B cell (primary cell): ENCODE measurements around the gene TLL2. TPM values are rescaled to one million over a fixed set of nuclear protein-coding genes. Genes with fewer than 3 reads are reported as not detected.

ENCODE experiments used
- ATAC-seq: fragments of 200-7000 bp; cut with Tn5 transposase; one replicate; pipeline ENCODE4 v1.10.0; 2021; ENCODE audit warnings: low read depth, mild to moderate bottlenecking, moderate number of reproducible peaks, moderate library complexity
- CTCF ChIA-PET: fragments of 350-600 bp; sonication (Branson Sonifier 250); formaldehyde crosslinking; loops from one replicate; lab custom pipeline; 2021; ENCODE audit warnings: antibody characterized with exemption, inconsistent platforms; lab: Charles Lee
- POLR2A ChIA-PET: fragments of 350-600 bp; sonication (Branson Sonifier 250); formaldehyde crosslinking; loops from one replicate; lab custom pipeline; 2021; ENCODE audit warnings: antibody characterized with exemption; lab: Charles Lee
- DNase-seq: peaks from one replicate; pipeline ENCODE4 v3.0.0; 2013
- H2AFZ ChIP-seq: 2 replicates; pipeline ENCODE4 v1.6.1; 2012; ENCODE audit warnings: mild to moderate bottlenecking, low read depth, low read length; ENCODE audit not compliant: insufficient read depth, poor library complexity, severe bottlenecking
- H3K27ac ChIP-seq, 2 donors: 1 replicate in 1 of 2; 2 replicates in 1 of 2; pipeline ENCODE4 v1.5.1; 2012 to 2013; ENCODE audit warnings: low read length in 2 of 2, mild to moderate bottlenecking in 2 of 2, moderate library complexity in 1 of 2
- H3K27me3 ChIP-seq, 4 experiments: fragments of 200-600 bp in 1 of 4; sonication (generic) in 1 of 4; replicated peaks in 1 of 4; 1 replicate in 2 of 4; 2 replicates in 2 of 4; pipeline versions ENCODE4 v1.6.1 to v1.7.0; 2013 to 2016; ENCODE audit warnings: low read length in 3 of 4, mild to moderate bottlenecking in 2 of 4, mixed read lengths in 1 of 4, moderate library complexity in 1 of 4; ENCODE audit not compliant: insufficient read depth in 4 of 4, control insufficient read depth in 3 of 4; ENCODE audit errors: control extremely low read depth in 1 of 4
- H3K36me3 ChIP-seq, 2 experiments: replicated peaks in 1 of 2; 1 replicate in 1 of 2; 2 replicates in 1 of 2; pipeline versions ENCODE4 v1.6.1 to v1.7.1; 2013; ENCODE audit warnings: low read length in 1 of 2; ENCODE audit not compliant: insufficient read depth in 2 of 2, control insufficient read depth in 1 of 2; ENCODE audit errors: control extremely low read depth in 1 of 2, extremely low read depth in 1 of 2
- H3K4me1 ChIP-seq, 2 donors: fragments of 200-600 bp in 1 of 2; sonication (generic) in 1 of 2; 1 replicate in 1 of 2; 2 replicates in 1 of 2; pipeline versions ENCODE4 v1.5.1 to v1.6.1; 2013 to 2017; ENCODE audit warnings: low read length in 2 of 2; ENCODE audit not compliant: control insufficient read depth in 2 of 2, insufficient read depth in 2 of 2
- H3K4me2 ChIP-seq: replicated peaks from 2 replicates; pipeline ENCODE3; 2012; ENCODE audit warnings: mild to moderate bottlenecking, low read depth, low read length; ENCODE audit not compliant: poor library complexity, severe bottlenecking
- H3K4me3 ChIP-seq, 5 experiments: fragments of 200-600 bp in 1 of 5; sonication (generic) in 1 of 5; 1 replicate in 3 of 5; 2 replicates in 2 of 5; pipeline versions ENCODE4 v1.5.1 to v1.7.0; 2011 to 2016; ENCODE audit warnings: low read length in 4 of 5, mild to moderate bottlenecking in 4 of 5, low read depth in 2 of 5, control low read depth in 1 of 5, moderate library complexity in 1 of 5; ENCODE audit not compliant: insufficient read depth in 1 of 5; ENCODE audit errors: control extremely low read depth in 1 of 5, extremely low read depth in 1 of 5
- H3K79me2 ChIP-seq: fragments of 200-600 bp; sonication (generic); one replicate; pipeline ENCODE4 v1.6.0; 2016; ENCODE audit warnings: low read length; ENCODE audit not compliant: control insufficient read depth, insufficient read depth
- H3K9ac ChIP-seq: fragments of 200-600 bp; sonication (generic); 2 replicates; pipeline ENCODE4 v1.6.1; 2017; ENCODE audit warnings: mild to moderate bottlenecking, low read length, moderate library complexity
- H3K9me3 ChIP-seq, 3 donors: one replicate each; pipeline versions ENCODE4 v1.6.1 to v1.7.1; 2013; ENCODE audit warnings: low read length in 2 of 3; ENCODE audit not compliant: control insufficient read depth in 2 of 3, insufficient read depth in 1 of 3; ENCODE audit errors: control extremely low read depth in 1 of 3
- H4K20me1 ChIP-seq: 2 replicates; pipeline ENCODE4 v1.6.0; 2012; ENCODE audit warnings: mild to moderate bottlenecking, low read length; ENCODE audit not compliant: insufficient read depth, control insufficient read depth, poor library complexity, severe bottlenecking
- H3K27ac Mint-ChIP-seq: one replicate; pipeline ENCODE4 v1.8.0; 2021; ENCODE audit warnings: mixed read lengths
- H3K27me3 Mint-ChIP-seq: one replicate; pipeline ENCODE4 v1.8.0; 2021; ENCODE audit warnings: mixed read lengths
- H3K4me1 Mint-ChIP-seq: one replicate; pipeline ENCODE4 v1.8.0; 2021; ENCODE audit warnings: mixed read lengths
- H3K4me3 Mint-ChIP-seq: one replicate; pipeline ENCODE4 v1.8.0; 2021; ENCODE audit warnings: mixed read lengths
- H3K9me3 Mint-ChIP-seq: one replicate; pipeline ENCODE4 v1.8.0; 2022; ENCODE audit warnings: mixed read lengths; ENCODE audit not compliant: insufficient read depth
- EZH2 ChIP-seq: IDR thresholded peaks from 2 replicates; pipeline ENCODE4 v1.6.1; 2012; ENCODE audit warnings: borderline replicate concordance, low read depth, mild to moderate bottlenecking, moderate library complexity, low read length; ENCODE audit not compliant: insufficient read depth, poor library complexity, severe bottlenecking
- WGBS: methylation state at CpG from one replicate; pipeline ENCODE4 v1.1.5; 2013; ENCODE audit warnings: missing lambda C conversion rate; ENCODE audit not compliant: insufficient coverage; 5-methylcytosine and 5-hydroxymethylcytosine counted together
- intact Hi-C: fragments of 100-400 bp; cut with micrococcal nuclease; formaldehyde crosslinking; loops from one replicate; pipeline ENCODE4 v1.10.0; 2022
- polyA plus RNA-seq: library from polyadenylated mRNA; depleted of rRNA; stranded (reverse); fragments of >200 nt; gene quantifications from 2 replicates; pipeline ENCODE4 v1.2.3, GENCODE V29; 2012
- total RNA-seq, 2 donors: library from RNA; stranded (reverse); fragments of 120-200 nt in 1 of 2; gene quantifications; 1 replicate in 1 of 2; 2 replicates in 1 of 2; pipeline versions ENCODE4 v1.2.3 to v1.2.4, GENCODE V29; 2013 to 2022
- TF ChIP-seq, protein P1 (sequence below): fragments of 200-600 bp; IDR thresholded peaks from one replicate; pipeline ENCODE4 v1.8.0; 2022; ENCODE audit warnings: antibody characterized with exemption, mild to moderate bottlenecking

Gene TLL2
- total and polyA plus RNA-seq, 2 donors (not counting 1 experiment from before 2014, with no cell fraction given), result 0.13 to 0.47 TPM

GRCh38 chr10:96482815-96483588, 30.7 kb downstream of the TLL2 start:
- Mint-ChIP-seq H3K27ac (no peak overlapping the region), H3K9me3 (no peaks in the 10 kb centered on the region), H3K4me1 (no peaks in the 10 kb centered on the region), H3K27me3 (peaks cover 30% of the 10 kb centered on the region), H3K4me3 (no peak overlapping the region)
- Histone ChIP-seq H3K4me2 (no peak overlapping the region), H3K27me3 (peaks cover 0 to 2% (median 0%) of the 10 kb centered on the region in 4 experiments), H3K79me2 (no peaks in the 10 kb centered on the region), H2AFZ (no peak overlapping the region), H3K9ac (no peak overlapping the region), H3K9me3 (no peaks in the 10 kb centered on the region), H3K4me1 (no peaks in the 10 kb centered on the region), H3K36me3 (no peaks in the 10 kb centered on the region), H3K27ac (no peak overlapping the region), H3K4me3 (no peak overlapping the region), H4K20me1 (no peaks in the 10 kb centered on the region)
- DNase-seq (no peak), ATAC-seq (no peak)
- WGBS, result 80% methylated on average over 1 of the region's 4 CpGs
- TF ChIP-seq, protein P1, sequence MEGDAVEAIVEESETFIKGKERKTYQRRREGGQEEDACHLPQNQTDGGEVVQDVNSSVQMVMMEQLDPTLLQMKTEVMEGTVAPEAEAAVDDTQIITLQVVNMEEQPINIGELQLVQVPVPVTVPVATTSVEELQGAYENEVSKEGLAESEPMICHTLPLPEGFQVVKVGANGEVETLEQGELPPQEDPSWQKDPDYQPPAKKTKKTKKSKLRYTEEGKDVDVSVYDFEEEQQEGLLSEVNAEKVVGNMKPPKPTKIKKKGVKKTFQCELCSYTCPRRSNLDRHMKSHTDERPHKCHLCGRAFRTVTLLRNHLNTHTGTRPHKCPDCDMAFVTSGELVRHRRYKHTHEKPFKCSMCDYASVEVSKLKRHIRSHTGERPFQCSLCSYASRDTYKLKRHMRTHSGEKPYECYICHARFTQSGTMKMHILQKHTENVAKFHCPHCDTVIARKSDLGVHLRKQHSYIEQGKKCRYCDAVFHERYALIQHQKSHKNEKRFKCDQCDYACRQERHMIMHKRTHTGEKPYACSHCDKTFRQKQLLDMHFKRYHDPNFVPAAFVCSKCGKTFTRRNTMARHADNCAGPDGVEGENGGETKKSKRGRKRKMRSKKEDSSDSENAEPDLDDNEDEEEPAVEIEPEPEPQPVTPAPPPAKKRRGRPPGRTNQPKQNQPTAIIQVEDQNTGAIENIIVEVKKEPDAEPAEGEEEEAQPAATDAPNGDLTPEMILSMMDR, result no peak
- TF ChIP-seq EZH2, result no peak
- POLR2A ChIA-PET, result no interaction called here
- CTCF ChIA-PET, result no interaction called here
- intact Hi-C loops, result no loop called here

GRCh38 chr10:96478355-96478754, 35.4 kb downstream of the TLL2 start:
- H3K9ac ChIP-seq, result no peak overlapping the region
- Mint-ChIP-seq H3K4me1 (no peaks in the 10 kb centered on the region), H3K4me3 (no peak overlapping the region), H3K27ac (no peak overlapping the region), H3K9me3 (no peaks in the 10 kb centered on the region), H3K27me3 (peaks cover 14% of the 10 kb centered on the region)
- 72% methylated on average over 8 of the region's 9 CpGs for WGBS
- intact Hi-C loops, result no loop called here
- no peak overlapping the region for H3K27ac ChIP-seq
- no peak overlapping the region for H2AFZ ChIP-seq
- no peak for ATAC-seq
- H3K9me3 ChIP-seq, result no peaks in the 10 kb centered on the region
- H3K4me2 ChIP-seq, result no peak overlapping the region
- TF ChIP-seq, protein P1, result no peak
- no peak for TF ChIP-seq EZH2
- H3K4me1 ChIP-seq, result no peaks in the 10 kb centered on the region
- no peaks in the 10 kb centered on the region for H3K79me2 ChIP-seq
- ChIA-PET POLR2A (no interaction called here), CTCF (no interaction called here)
- peaks cover 0 to 2% (median 0%) of the 10 kb centered on the region in 4 experiments for H3K27me3 ChIP-seq
- H3K36me3 ChIP-seq, result no peaks in the 10 kb centered on the region
- H4K20me1 ChIP-seq, result no peaks in the 10 kb centered on the region
- no peak for DNase-seq
- no peak overlapping the region for H3K4me3 ChIP-seq
